Subcutaneous abdominal adipose tissue (tissue), 5 donors: Measurements from ENCODE around the gene AGAP1.

Experiments
- H3K27ac ChIP-seq: one replicate; pipeline ENCODE4 v1.7.0; 2013; ENCODE audit warnings: low read depth, mild to moderate bottlenecking, inconsistent platforms, low read length, moderate library complexity
- H3K27me3 ChIP-seq, 5 donors: one replicate each; pipeline ENCODE4 v1.7.0; 2013; ENCODE audit warnings: low read length in 5 of 5, inconsistent platforms in 1 of 5; ENCODE audit not compliant: control insufficient read depth in 5 of 5, insufficient read depth in 4 of 5
- H3K36me3 ChIP-seq, 5 donors: one replicate each; pipeline ENCODE4 v1.7.0; 2013; ENCODE audit warnings: low read length in 5 of 5; ENCODE audit not compliant: control insufficient read depth in 5 of 5, insufficient read depth in 5 of 5
- H3K4me1 ChIP-seq, 5 donors: one replicate each; pipeline ENCODE4 v1.7.0; 2013; ENCODE audit warnings: low read length in 5 of 5, mild to moderate bottlenecking in 3 of 5, moderate library complexity in 1 of 5; ENCODE audit not compliant: control insufficient read depth in 5 of 5, insufficient read depth in 5 of 5
- H3K4me3 ChIP-seq, 5 donors: one replicate each; pipeline ENCODE4 v1.7.0; 2013; ENCODE audit warnings: low read length in 5 of 5, low read depth in 1 of 5
- H3K9ac ChIP-seq, 5 donors: one replicate each; pipeline ENCODE4 v1.7.0; 2013; ENCODE audit warnings: low read length in 5 of 5, mild to moderate bottlenecking in 4 of 5, moderate library complexity in 3 of 5
- H3K9me3 ChIP-seq, 5 donors: one replicate each; pipeline ENCODE4 v1.7.0; 2013; ENCODE audit warnings: low read length in 5 of 5; ENCODE audit not compliant: control insufficient read depth in 5 of 5
- donor health status: healthy.
- donor health status: healthy.
- donor health status: healthy.
- donor health status: healthy.
- donor health status: healthy.

The AGAP1 gene

DNA sequence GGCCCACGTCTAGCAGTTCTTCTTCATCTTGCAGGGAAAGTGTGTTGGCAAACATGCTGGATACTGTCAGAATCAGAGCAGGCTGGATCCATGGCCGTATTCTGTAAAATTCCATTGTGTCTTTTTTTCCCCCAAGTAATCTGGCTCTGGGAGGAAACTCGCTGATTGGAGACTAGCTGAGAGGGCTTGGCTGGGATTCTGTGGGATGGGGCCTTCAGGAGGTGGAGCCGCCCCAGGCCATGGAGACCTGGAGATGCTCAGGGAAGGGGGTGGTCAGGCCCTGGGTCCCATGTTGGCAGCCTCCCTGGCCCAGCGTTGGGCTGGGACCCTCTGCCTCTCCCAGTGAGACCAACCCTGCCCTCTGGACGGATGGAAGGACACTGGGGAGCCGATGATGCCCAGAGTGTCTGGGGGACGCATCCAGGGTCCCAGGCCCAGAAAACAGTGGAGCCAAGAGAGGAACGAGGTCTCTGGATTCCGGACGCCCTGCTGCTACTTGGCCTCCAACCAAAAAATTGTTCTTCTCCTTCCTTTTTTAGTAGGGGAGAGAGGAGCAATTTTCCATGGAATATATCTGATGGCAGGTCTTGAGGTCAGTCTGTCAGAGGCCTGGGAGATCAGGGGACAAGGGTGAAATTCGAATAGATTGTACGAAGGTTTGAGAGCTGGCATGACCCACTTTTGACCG is 114.5 kb downstream of the AGAP1 start:
- no peak overlapping the region for H3K27ac ChIP-seq
- H3K4me3 ChIP-seq, result no peak overlapping the region
- no peak overlapping the region for H3K9ac ChIP-seq
- no peaks in the 10 kb centered on the region for H3K27me3 ChIP-seq
- no peaks in the 10 kb centered on the region for H3K36me3 ChIP-seq
- no peaks in the 10 kb centered on the region for H3K9me3 ChIP-seq
- H3K4me1 ChIP-seq, result peaks cover 0 to 26% (median 16%) of the 10 kb centered on the region in 5 donors

- Histone ChIP-seq H3K9ac (no peak overlapping the region), H3K4me1 (peaks cover 0 to 29% (median 20%) of the 10 kb centered on the region in 5 donors), H3K27ac (no peak overlapping the region), H3K36me3 (no peaks in the 10 kb centered on the region), H3K27me3 (no peaks in the 10 kb centered on the region), H3K4me3 (no peak overlapping the region), H3K9me3 (no peaks in the 10 kb centered on the region)
These were observed 115.5 kb downstream of the AGAP1 start for GRCh38 chr2:235609321-235609720.

DNA sequence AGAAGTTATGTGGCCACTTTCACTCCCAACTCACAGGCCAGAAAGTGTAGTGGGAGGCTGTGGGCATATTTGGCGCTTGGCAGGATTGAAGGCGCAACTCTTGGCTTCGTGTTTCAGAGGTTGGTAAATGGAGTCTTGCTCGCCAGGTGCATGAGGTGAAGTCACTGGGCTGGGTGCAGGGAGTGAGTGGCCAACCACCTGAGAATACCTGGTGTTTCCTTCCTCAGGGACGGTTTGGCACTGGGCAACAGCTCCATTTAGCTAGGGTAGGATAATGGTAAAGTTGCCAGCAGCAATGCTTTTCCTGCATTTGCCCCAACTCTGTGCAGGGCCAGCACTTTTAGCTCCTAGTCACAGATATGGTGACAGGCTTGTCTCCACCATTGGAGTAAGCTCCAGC is 115.9 kb downstream of the AGAP1 start:
- Histone ChIP-seq H3K36me3 (no peaks in the 10 kb centered on the region), H3K27ac (no peak overlapping the region), H3K27me3 (no peaks in the 10 kb centered on the region), H3K4me1 (peaks cover 2 to 34% (median 24%) of the 10 kb centered on the region in 5 donors), H3K4me3 (no peak overlapping the region), H3K9me3 (no peaks in the 10 kb centered on the region), H3K9ac (no peak overlapping the region)

GRCh38 chr2:235610696-235611257 is 116.9 kb downstream of the AGAP1 start:
- H3K4me3 ChIP-seq, result no peak overlapping the region
- no peaks in the 10 kb centered on the region for H3K36me3 ChIP-seq
- no peak overlapping the region for H3K9ac ChIP-seq
- H3K4me1 ChIP-seq, result peaks cover 2 to 37% (median 34%) of the 10 kb centered on the region in 5 donors
- no peak overlapping the region for H3K27ac ChIP-seq
- no peaks in the 10 kb centered on the region for H3K9me3 ChIP-seq
- H3K27me3 ChIP-seq, result no peaks in the 10 kb centered on the region

DNA sequence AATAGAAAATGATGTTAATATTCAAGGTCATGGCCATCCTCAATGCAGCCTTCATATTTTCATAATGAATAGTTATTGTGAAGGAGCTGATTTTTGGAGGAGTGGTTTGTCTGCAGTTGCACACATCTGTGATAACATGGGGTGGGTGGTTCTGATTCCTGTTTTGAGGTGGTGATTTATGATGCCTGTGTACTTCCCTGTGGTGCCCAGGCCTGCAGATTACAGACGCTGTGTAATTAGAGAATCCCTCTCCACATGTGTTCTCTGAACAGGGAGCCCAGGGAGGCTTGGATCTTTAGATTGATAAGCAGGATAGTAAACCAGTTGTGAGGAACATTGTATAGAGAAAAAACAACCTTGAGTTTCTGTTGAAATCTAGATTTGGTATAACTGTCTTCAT is 117.5 kb downstream of the AGAP1 start:
- peaks cover 2 to 36% (median 34%) of the 10 kb centered on the region in 5 donors for H3K4me1 ChIP-seq
- H3K9me3 ChIP-seq, result no peaks in the 10 kb centered on the region
- H3K9ac ChIP-seq, result no peak overlapping the region
- no peak overlapping the region for H3K4me3 ChIP-seq
- H3K36me3 ChIP-seq, result no peaks in the 10 kb centered on the region
- no peak overlapping the region for H3K27ac ChIP-seq
- no peaks in the 10 kb centered on the region for H3K27me3 ChIP-seq

DNA sequence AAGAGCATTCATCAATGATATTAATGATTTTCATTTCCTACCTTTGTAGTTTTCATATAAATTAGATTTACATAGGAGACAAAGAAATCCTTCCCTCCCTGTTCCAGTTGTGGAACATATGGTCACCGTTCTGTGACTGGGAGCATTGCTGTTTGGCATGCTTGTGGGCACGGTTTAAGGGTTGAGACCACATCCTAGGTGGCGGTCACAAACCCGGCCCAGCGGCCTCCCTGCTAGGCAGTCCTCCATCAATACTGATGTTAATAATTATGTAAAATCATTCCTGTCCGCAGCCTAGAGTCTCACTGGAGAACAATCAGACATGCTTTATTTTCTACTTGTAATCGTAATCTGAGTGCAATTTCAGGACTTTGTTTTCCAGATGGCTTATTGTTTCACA is 117.9 kb downstream of the AGAP1 start:
- peaks cover 2 to 40% (median 38%) of the 10 kb centered on the region in 5 donors for H3K4me1 ChIP-seq
- H3K27ac ChIP-seq, result no peak overlapping the region
- no peak overlapping the region for H3K9ac ChIP-seq
- no peaks in the 10 kb centered on the region for H3K9me3 ChIP-seq
- no peaks in the 10 kb centered on the region for H3K36me3 ChIP-seq
- H3K4me3 ChIP-seq, result no peak overlapping the region
- H3K27me3 ChIP-seq, result no peaks in the 10 kb centered on the region

- H3K9me3 ChIP-seq, result no peaks in the 10 kb centered on the region
- H3K36me3 ChIP-seq, result no peaks in the 10 kb centered on the region
- H3K27me3 ChIP-seq, result no peaks in the 10 kb centered on the region
- no peak overlapping the region for H3K9ac ChIP-seq
- H3K4me1 ChIP-seq, result peaks cover 2 to 46% (median 44%) of the 10 kb centered on the region in 5 donors
- H3K27ac ChIP-seq, result no peak overlapping the region
- no peak overlapping the region for H3K4me3 ChIP-seq
These were observed 118.5 kb downstream of the AGAP1 start for GRCh38 chr2:235612181-235612950.

- H3K4me1 ChIP-seq, result peaks cover 2 to 45% (median 43%) of the 10 kb centered on the region in 5 donors
These were observed 119.8 kb downstream of the AGAP1 start for GRCh38 chr2:235613649-235614048.

DNA sequence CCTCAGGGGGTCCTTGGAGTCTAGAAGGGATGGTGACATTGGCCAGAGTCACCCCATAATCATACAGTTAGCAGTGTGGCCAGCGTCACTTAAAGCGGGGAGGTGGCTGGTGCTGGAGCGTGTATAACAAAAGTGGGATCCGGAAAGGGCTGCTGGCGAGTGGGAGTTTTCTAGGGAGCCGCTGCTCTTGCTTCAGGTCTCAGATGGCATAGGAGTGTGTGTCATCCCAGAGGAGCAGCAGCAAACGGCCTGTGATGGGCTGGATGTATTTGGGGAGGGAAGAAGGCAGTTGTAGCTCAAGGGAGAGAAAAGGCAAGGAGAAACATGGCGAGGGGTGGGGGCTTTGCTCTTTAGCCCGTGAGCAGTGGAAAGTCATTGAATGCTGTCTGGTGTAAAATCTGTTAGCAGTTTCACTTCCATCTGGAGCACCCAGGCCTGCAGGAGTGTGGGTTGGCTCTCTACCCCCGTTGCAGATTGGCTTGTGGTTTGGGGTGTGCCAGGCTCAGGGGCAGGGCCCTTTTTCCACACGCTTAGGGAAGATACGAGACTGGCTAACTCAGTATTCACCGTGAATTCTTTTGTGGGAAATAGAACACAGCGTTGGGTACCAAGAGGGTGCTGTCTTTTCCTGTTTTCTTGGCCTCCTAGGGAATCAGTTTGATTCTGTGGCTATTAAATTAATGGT is 120.5 kb downstream of the AGAP1 start:
- Histone ChIP-seq H3K9ac (peak overlapping the region in 1 of 5 donors; percentile 31), H3K4me3 (no peak overlapping the region), H3K27me3 (no peaks in the 10 kb centered on the region), H3K9me3 (no peaks in the 10 kb centered on the region), H3K36me3 (no peaks in the 10 kb centered on the region), H3K27ac (peak overlapping the region; percentile 28), H3K4me1 (peaks cover 2 to 44% (median 39%) of the 10 kb centered on the region in 5 donors)

More at GRCh38 chr2:235613649-235614048, 119.8 kb downstream of the AGAP1 start:
- Histone ChIP-seq H3K36me3 (no peaks in the 10 kb centered on the region), H3K9ac (no peak overlapping the region), H3K9me3 (no peaks in the 10 kb centered on the region), H3K27ac (no peak overlapping the region), H3K4me3 (no peak overlapping the region), H3K27me3 (no peaks in the 10 kb centered on the region)
